Ramos (cell line): ENCODE data around the gene SAMMSON.

Experiments
- in situ Hi-C: fragments of 300-500 bp; cut with MboI; formaldehyde crosslinking; loops from one replicate; pipeline ENCODE4 v1.14.3; 2022; ENCODE audit warnings: low sequenced_read_pairs; ENCODE audit not compliant: unreplicated experiment

SAMMSON gene

DNA sequence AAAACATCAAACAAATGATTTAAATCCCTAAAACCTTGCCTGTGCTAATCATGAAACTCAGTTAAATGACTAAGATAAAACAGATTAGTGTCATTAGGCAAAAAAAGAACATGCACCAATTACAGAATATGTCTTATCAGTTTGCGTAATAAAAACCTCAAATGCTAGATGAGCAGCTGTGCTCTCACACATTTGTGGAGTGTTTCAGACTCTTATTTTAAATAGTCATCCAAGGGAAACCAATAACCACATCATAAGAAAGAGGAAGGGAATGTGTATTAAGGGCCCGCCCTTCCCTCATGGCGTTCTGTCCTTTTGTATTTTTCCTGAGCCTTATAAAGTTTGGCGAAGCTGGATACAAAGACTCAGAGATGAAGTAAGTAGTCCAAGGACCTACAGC lies 6.6 kb downstream of the SAMMSON start:
- in situ Hi-C loops, result no loop called here

DNA sequence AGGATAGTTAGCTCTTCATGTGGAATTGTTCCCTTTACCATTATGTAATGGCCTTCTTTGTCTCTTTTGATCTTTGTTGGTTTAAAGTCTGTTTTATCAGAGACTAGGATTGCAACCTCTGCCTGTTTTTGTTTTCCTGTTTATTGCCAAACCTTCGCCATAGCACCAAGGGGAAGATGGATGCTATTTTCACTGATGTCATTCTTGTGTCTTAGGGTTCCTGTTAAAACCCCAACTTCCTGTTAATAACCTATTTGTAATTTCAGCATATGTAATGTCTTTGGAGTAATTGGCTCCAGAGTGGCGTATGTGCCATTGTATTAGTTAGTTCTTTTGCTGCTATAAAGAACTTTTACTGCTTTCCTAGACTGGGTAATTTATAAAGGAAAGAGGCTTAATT lies 10.8 kb downstream of the SAMMSON start:
- in situ Hi-C loops, result no loop called here

DNA sequence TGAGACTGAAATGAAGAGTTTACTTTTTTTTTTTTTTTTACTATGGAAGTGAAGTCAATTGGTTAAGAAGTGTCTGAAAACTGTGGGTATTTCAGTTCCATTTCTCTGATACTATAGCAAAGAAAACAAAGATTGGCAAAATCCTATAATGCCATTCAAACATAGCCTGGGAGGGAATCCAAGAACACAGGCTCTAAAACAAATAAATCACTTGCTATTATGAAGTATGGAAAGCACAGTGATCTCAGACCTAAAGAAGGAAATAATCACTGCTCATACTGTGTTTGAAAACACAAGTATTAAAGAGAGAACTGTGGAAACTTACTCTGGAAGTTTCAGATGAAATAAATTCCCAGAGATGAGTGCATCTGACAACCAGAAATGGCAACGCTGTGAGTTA lies 12.0 kb downstream of the SAMMSON start:
- in situ Hi-C loops, result no loop called here

DNA sequence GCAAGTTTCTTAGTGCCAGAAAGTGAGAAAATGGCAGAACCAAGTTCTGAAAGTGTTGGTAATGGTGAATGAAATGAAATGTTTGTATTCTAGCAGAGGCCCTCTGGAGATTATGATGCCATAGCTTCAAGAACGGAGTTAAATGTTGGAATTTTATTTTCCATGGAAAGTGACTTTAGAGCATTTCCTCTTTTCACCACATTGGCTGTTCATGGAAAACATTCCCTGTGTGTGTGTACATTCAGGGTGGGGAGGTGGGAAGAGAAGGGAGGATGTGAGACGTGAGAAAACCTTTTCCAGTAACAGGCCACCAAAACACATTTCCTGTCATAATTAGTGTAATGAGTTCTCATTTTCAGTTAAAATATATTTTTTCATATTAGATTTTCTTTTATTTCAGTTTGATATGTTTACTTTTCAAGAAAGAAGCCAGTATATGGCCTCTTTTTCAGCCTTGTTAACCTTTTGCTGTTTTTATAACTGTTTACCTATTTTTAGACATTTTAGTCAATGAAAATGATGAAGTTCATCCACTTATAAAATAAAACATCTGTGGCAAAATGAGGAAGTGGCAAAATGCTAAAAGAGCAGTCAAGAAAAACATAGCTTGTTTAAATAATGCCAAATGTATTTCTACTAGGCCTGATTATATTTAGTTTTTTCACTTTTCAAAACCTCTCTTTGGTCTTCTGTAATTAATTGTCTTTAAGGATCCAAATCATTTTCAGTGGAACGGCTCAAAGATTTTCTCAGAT lies 21.6 kb downstream of the SAMMSON start:
- in situ Hi-C loops, result no loop called here

DNA sequence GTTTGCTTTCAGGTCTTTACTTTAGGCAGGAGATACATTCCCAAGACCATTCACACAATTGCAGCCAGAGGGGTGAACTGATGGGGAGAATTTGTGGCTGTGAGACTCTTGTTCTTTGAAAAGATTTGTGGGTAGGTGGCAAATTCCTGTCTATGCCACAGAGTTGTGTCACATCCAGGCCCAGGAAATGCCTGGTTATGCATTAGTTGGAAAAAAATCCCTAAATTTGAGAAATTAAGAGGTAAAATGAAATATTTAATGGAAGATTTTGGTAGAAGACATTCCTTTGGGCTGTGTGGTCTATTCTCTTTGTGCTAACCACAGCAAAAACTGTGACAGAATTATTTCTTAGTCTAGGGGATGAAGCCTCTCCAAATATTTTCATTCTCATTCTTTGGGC lies 28.8 kb downstream of the SAMMSON start:
- in situ Hi-C loops, result no loop called here

DNA sequence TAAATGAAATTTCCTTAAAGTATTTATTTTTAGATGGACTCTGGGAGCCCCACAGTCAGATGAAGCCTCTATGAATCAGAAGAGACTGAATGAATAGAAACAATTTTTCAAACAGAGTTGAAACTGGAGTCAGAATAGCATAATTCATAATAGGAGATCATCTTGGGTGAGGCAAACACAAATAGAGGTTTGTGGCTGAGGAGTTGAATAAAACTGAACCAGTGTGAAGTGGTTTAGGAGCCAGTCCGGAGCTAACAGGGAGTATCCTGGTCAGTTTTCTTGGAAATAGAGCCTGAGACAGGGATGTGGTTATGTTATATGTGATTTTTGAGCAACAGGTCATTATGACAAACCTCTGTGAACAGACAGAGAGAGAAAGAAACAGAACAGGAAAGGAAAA lies 39.2 kb downstream of the SAMMSON start:
- in situ Hi-C loops, result no loop called here

DNA sequence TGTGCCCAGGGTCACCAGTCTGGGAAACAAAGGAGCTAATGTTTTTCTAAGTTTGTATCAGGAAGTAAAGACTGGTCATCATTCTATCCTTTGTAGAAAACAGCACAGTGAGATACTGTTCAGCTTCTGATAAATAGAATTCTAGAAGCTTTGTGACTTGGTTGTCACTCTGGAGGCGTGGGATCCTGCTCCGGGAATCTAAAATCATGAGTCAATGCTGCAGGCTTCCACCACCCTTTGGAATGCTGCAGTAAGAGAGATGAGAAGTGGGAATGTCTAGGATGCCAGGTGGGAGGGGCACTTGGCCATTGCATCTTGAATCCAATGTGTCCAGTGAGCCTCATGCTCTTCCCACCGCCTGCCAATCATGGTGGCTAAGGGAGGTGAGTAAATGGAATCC lies 40.9 kb downstream of the SAMMSON start:
- in situ Hi-C loops, result no loop called here

DNA sequence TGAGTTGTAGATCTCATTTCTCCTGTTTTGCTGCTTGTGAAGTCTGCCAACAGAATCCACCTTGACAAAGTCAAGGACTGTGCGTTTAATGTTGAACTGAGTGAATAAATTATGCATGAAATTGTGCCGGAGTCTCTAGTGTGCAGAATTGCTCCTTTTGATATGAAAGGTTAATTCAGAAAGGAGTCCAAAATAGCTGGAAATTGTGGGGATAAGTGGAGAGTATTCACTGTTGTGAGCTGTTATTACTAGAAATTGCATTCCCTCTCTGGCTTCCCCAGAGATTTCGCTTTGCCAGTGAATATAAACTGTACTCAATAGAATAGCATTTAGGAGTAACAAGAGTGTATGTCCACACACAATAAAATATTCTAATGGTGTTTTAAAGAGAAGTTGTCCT lies 43.1 kb downstream of the SAMMSON start:
- in situ Hi-C loops, result no loop called here

DNA sequence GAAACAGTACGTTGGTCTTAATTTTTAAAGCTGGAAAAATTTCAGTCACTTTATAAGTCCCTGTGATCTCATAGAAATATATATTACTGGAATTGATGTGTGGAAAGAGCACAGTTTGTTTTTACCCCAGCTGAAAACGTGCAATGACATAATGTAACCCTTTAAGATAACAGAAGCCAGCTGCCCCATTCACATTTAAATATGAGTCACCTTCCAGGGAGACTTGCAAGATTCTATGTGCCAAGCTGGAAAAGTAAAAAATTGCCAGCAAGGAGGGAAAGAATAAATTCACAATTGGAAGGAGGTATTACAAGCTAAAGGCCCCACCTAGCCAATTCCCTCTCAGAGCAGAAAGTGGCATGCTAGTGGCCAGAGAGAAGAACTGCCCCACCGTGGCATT lies 50.2 kb downstream of the SAMMSON start:
- in situ Hi-C loops, result no loop called here

DNA sequence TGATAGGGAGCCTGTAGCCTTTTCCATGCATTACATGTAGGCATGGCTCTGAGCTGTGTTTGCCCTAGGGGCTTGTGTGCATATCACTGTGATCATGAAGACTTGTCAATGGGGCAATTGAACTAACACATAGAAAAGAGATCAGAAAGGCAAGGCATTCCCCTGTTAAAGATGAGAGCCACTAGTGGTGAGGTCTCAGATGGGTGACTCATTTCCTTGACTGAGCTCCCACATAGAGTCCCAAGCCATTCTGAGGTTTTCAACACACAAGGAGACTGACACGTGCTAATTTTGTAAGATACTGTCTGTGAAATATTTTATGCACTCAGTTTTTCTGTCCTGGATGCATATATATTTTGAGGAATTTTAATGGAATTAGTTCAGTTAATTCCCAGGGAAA lies 53.8 kb downstream of the SAMMSON start:
- in situ Hi-C loops, result no loop called here

DNA sequence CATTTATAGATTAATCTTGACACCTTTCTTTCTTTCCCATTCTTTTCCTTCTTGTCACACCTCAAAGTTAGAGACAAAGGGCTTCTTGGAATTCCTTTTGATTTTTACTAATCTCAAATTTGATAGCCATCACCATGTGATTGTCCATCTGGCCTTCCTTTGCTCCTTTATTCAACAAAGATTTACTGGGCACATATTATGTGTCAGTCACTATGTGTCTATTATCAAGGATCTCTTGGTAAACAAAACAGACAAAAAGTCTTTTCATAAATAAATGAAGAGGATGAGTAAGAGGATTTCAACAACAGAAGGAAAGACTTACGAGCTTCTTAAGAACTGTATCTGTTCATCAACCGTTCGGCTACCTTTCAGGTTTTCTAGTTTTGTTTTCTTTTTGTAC lies 56.5 kb downstream of the SAMMSON start:
- in situ Hi-C loops, result no loop called here

DNA sequence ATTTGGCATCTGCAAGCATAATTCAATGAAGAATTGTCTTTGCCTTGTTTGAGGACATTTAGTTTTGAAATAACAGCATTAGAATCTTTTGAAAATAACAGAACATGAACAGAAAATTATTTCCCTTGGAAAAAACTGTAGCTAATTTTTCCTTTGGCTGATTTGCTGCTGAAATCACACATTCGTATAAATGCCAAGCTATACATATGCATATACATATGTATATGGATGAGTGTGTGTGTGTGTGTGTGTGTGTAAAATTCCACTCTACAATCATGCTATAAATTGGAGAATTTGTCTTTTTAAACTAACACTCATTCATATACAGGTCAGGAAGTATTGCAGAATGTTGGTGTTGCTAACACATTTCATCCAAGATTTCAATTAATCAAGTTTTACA lies 57.9 kb downstream of the SAMMSON start:
- in situ Hi-C loops, result no loop called here

DNA sequence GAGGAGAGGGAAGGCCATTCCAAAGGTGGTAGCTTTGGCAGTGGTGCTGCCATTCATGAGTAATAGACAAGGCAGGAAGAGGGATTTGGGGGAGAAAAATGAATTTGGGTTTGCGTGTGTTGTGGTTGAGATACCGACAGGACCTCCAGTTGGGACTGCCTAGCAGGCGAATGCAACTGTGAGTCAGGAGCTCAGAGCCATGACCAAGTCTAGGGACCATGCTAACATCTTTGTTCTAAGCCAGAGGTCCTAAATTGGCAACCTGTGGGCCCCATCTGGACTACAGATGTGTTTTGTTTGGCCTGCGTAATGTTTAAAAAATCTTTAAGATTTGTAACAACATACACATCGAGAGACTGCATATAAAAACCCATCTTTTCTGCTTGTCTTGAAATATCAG lies 61.6 kb downstream of the SAMMSON start:
- in situ Hi-C loops, result no loop called here

DNA sequence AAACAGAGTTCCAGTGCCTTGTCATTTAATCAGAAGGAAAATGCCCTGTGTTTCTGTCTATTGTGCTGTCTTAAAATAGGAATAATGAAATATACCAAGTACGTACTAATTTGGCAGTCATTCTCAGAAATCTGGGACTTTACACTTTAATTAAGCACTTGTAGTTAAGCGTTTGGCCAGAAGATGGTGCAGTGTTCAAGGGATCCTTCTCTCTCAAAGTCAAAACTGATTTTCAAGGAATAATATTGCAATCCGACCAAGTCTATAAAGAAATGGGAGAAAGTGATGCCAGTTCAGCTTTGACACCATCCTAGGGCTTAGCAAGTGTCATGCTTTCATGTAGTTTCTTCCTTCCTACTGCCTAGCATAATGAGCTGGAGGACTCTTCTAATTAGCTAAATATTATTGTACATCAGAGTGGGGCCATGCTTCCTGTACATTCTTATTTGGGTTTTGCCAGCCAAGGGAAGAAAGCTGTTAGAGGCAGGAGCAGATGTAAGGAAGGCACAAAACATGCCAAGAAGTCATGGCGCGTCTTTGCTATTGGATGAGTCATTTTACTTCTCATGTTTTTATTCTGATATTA lies 64.8 kb downstream of the SAMMSON start:
- in situ Hi-C loops, result no loop called here

DNA sequence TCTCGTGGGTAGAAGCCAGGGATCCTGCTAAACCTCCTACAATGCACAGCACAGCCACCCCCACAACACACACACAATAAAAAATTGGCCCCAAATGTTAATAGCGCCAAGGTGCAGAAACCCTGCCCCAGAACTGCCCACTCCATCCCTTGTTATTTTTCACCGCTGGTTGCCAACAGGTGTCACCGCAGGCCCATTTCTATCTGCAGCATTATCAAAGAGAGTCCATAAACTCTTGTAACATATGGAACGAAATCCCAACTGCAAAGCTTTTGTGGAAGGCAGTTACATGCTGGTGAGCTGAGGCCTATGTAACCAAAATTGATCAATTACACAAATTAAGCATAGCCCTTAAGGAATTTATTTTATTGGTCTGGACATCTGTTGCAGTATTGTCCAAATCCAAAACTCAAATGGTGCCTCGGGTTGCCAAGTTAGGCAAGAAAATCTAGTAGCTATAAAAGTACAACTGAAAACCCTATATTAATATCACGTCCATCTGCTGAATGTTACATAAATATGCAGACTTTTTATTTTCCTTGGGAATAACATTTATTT lies 66.2 kb downstream of the SAMMSON start:
- in situ Hi-C loops, result no loop called here

DNA sequence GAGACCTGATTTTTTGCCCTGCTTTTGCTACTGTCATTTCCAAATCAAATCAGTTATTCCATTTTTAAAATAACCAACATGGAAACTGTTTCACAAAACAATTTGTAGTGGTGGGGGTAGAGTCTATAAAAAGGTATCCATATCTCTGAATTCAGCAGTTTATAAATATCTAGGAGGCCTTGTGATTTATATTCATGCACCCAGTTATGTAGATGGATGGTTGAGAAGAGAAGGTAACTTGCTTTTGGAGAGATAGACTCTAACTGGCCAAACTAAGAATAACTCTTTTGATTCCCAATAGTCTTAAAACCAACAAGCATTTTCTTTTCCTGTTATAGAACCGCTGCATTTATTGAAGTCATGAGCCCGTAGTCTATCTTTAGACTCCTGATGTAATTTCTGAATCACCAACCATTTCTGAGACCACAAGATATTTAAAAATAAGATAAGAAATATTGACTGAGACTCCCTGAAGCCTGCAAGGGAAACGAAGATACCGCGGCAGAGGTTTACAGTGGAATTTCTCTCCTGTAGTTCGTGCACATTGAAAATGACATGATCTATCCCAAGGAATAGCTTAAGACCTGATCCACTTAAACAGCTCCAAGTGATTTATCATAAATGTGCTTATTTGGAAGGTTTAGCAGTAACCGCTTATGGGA lies 68.5 kb downstream of the SAMMSON start:
- in situ Hi-C loops, result no loop called here

DNA sequence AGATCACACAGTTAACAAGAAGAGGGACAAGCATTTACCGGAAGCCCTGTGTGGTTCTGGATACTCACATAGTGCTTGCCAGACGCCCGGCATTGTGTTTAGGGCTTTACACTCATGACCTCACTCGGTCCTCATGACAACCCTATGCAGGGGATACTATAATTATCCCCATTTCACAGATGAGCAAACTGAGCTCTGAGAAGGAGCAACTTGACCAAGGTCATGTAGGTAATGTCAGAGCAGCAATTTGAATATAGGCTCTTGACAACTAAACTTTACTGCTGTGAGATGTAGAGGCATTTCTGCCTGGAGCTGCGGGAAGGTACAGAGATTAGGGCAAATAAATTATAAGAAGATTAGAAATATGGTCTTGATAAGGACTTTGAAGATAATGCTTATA lies 70.0 kb downstream of the SAMMSON start:
- in situ Hi-C loops, result no loop called here

DNA sequence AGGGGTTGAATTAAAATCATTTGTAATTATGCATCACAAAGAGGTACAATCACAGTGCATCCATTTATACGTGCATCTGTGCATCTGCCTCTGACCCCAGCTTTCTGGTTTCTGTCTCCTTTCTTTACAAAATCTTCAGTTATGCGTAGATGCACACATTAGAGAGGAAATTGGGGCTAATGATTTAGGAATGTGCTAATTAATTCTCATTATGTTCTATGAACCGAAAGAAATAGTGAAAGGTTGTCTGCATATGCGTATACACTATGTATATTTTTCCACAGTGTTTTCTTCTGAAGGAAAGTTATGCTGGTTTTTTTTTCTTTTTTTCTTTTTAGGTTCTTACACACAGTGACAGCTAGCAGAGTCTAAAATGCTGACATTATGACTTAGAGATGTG lies 71.6 kb downstream of the SAMMSON start:
- in situ Hi-C loops, result no loop called here

DNA sequence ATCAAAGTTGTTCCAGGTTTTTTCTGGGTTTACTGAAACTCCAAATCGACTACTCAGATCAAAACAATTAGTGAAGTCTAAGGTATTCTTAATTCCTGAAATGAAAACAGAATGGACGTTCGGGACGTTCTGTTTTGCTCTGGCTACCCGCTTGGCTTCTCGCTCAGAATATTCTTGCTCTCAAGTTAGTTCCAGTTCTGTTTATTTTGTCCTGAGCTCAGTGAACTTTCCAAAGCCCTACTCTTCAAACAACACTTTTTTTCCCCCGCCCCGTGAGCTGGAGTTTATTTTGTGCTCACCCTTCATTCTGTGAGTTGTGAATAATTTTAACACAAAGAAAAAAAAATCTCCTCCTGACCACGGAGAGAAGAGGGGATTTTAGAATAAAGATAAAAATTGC lies 72.6 kb downstream of the SAMMSON start:
- in situ Hi-C loops, result no loop called here

DNA sequence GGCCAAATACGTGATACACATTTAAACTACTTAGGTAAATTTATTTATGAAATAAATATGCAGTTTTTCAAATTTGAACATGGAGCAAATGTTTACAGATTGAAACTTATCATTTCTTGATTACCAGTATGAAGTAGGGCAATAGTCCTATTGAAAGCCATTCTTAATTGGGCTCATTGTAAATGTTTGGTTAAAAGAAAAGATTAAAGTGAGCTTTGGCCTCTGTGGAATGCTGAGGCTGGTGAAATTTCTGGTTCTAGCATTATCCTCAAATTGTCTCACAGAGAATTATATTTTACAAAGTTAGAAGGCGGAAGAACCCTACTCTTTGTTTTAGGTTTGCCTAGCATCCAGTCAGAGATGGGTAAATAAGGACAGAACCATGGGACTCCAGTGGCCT lies 73.2 kb downstream of the SAMMSON start:
- in situ Hi-C loops, result no loop called here

DNA sequence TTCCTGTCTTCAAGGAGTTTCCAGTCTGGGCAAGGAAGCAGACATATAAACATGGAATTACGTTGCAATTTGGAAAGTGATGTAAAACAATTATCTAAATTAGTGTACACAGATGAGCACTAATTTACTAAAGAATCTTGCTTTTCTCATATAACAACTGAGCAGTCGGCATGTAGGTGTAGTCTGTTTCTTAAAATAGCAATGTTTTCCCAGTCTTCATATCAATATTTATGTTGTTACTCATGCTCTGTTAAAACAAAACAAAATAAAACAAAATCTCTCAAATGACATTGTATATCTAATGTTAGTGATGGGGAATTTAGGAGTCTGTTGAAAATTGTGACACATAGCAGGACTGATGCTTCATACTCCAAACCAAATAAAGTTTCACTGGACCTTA lies 75.6 kb downstream of the SAMMSON start:
- in situ Hi-C loops, result no loop called here

DNA sequence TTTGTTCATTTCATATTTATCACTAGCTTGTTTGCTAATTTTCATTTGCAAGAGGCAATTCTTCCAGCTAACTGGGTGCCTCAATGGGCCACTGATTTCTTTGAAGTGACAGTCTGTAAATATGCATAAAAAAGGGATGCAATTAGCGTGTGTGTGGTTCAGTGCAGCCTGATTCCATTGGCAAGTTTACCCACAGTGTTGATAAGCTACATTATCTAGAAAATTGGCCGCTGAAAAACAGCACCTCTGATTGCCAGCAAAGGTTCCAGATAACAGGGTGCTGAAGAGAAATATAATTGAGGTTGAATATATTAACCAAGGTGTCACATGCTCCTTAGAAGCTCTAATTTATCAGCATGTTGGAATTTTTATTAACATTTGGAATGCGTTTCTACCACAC lies 76.9 kb downstream of the SAMMSON start:
- in situ Hi-C loops, result no loop called here
